ENCODE measurements around the gene FHL1.

Gene FHL1

GRCh38 chrX:136193771-136194170, 46.4 kb downstream of the FHL1 start:
- TF ChIP-seq CTCF (IDR thresholded peaks at IDR 0.05; ENCODE audit: borderline replicate concordance, insufficient read depth, low read depth, low read length) = no peak

GRCh38 chrX:136194536-136194935, 47.2 kb downstream of the FHL1 start:
- H3K4me3 ChIP-seq (ENCODE audit: low read depth, low read length) = no peak overlapping the region
- no peak for TF ChIP-seq CTCF (IDR thresholded peaks at IDR 0.05; ENCODE audit: borderline replicate concordance, insufficient read depth, low read depth, low read length)

More at GRCh38 chrX:136193771-136194170, 46.4 kb downstream of the FHL1 start:
- H3K4me3 ChIP-seq (ENCODE audit: low read depth, low read length) = no peak overlapping the region

GRCh38 chrX:136195247-136195646, 47.9 kb downstream of the FHL1 start:
- TF ChIP-seq CTCF (IDR thresholded peaks at IDR 0.05; ENCODE audit: borderline replicate concordance, insufficient read depth, low read depth, low read length) = no peak
- H3K4me3 ChIP-seq (ENCODE audit: low read depth, low read length) = no peak overlapping the region

GRCh38 chrX:136196691-136197155, 49.4 kb downstream of the FHL1 start:
- H3K4me3 ChIP-seq (ENCODE audit: low read depth, low read length) = no peak overlapping the region
- no peak for TF ChIP-seq CTCF (IDR thresholded peaks at IDR 0.05; ENCODE audit: borderline replicate concordance, insufficient read depth, low read depth, low read length)

GRCh38 chrX:136198010-136198409, 50.7 kb downstream of the FHL1 start:
- H3K4me3 ChIP-seq (ENCODE audit: low read depth, low read length) = no peak overlapping the region

GRCh38 chrX:136198678-136199243, 51.4 kb downstream of the FHL1 start:
- no peak overlapping the region for H3K4me3 ChIP-seq (ENCODE audit: low read depth, low read length)
- TF ChIP-seq CTCF (IDR thresholded peaks at IDR 0.05; ENCODE audit: borderline replicate concordance, insufficient read depth, low read depth, low read length) = no peak

More at GRCh38 chrX:136198010-136198409, 50.7 kb downstream of the FHL1 start:
- no peak for TF ChIP-seq CTCF (IDR thresholded peaks at IDR 0.05; ENCODE audit: borderline replicate concordance, insufficient read depth, low read depth, low read length)

GRCh38 chrX:136199365-136199764, 52.0 kb downstream of the FHL1 start:
- no peak for TF ChIP-seq CTCF (IDR thresholded peaks at IDR 0.05; ENCODE audit: borderline replicate concordance, insufficient read depth, low read depth, low read length)
- no peak overlapping the region for H3K4me3 ChIP-seq (ENCODE audit: low read depth, low read length)

Data from GM12875 (cell line).